Glutamatergic neuron (in vitro differentiated cells): ENCODE data around the gene SEC22C. TPM values are rescaled to one million over a fixed set of nuclear protein-coding genes. Genes with fewer than 3 reads are reported as not detected.
A peak's percentile ranks its signal among the peaks of the same experiment; 100 is the strongest.

ENCODE experiments used
- DNase-seq: peaks from one replicate; pipeline ENCODE4 v3.0.0; 2022
- H3K27ac Mint-ChIP-seq: one replicate; pipeline ENCODE4 v1.8.0; 2020; ENCODE audit warnings: mild to moderate bottlenecking, mixed read lengths, inconsistent platforms; ENCODE audit not compliant: unreplicated experiment
- H3K27me3 Mint-ChIP-seq: one replicate; pipeline ENCODE4 v1.8.0; 2020; ENCODE audit warnings: mild to moderate bottlenecking, moderate library complexity, mixed read lengths, inconsistent platforms; ENCODE audit not compliant: unreplicated experiment
- H3K36me3 Mint-ChIP-seq: one replicate; pipeline ENCODE4 v1.8.0; 2020; ENCODE audit warnings: mild to moderate bottlenecking, mixed read lengths, inconsistent platforms; ENCODE audit not compliant: unreplicated experiment
- H3K4me1 Mint-ChIP-seq: one replicate; pipeline ENCODE4 v1.8.0; 2020; ENCODE audit warnings: mild to moderate bottlenecking, low read depth, mixed read lengths, inconsistent platforms; ENCODE audit not compliant: unreplicated experiment
- H3K4me3 Mint-ChIP-seq: one replicate; pipeline ENCODE4 v1.8.0; 2020; ENCODE audit warnings: mild to moderate bottlenecking, mixed read lengths, inconsistent platforms; ENCODE audit not compliant: unreplicated experiment
- H3K9me3 Mint-ChIP-seq: one replicate; pipeline ENCODE4 v1.8.0; 2020; ENCODE audit warnings: mild to moderate bottlenecking, moderate library complexity, mixed read lengths, inconsistent platforms; ENCODE audit not compliant: unreplicated experiment
- CTCF ChIP-seq: fragments of 200-600 bp; sonication (generic); IDR thresholded peaks from one replicate; pipeline ENCODE4 v1.5.0; 2021; ENCODE audit not compliant: partially characterized antibody, unreplicated experiment
- total RNA-seq: library from RNA; stranded (reverse); fragmentation: NEBNext Ultra II Directional; extraction: Animal tissue kit (Norgen Biotek cat#: 25700); gene quantifications from one replicate; pipeline ENCODE4 v1.2.1, GENCODE V29; 2021; ENCODE audit not compliant: unreplicated experiment

Gene SEC22C
- total RNA-seq, 1 donor from 2014 or later: 36.9 TPM

- no peaks in the 10 kb centered on the region for H3K36me3 Mint-ChIP-seq
- no peak for TF ChIP-seq CTCF
- H3K9me3 Mint-ChIP-seq: peaks cover 11% of the 10 kb centered on the region
- H3K4me1 Mint-ChIP-seq: peaks cover 6% of the 10 kb centered on the region
- peak overlapping the region; percentile 85 for H3K4me3 Mint-ChIP-seq
- H3K27ac Mint-ChIP-seq: no peak overlapping the region
- H3K27me3 Mint-ChIP-seq: peaks cover 25% of the 10 kb centered on the region
- peak; percentile 57 for DNase-seq
These were observed 79.9 kb downstream of the SEC22C start for GRCh38 chr3:42501681-42502428.

- peaks cover 6% of the 10 kb centered on the region for H3K4me1 Mint-ChIP-seq
- peaks cover 25% of the 10 kb centered on the region for H3K27me3 Mint-ChIP-seq
- no peaks in the 10 kb centered on the region for H3K36me3 Mint-ChIP-seq
- DNase-seq: peak; percentile 47
- H3K4me3 Mint-ChIP-seq: peak overlapping the region; percentile 85
- H3K27ac Mint-ChIP-seq: no peak overlapping the region
- H3K9me3 Mint-ChIP-seq: peaks cover 10% of the 10 kb centered on the region
- no peak for TF ChIP-seq CTCF
These were observed 80.5 kb downstream of the SEC22C start for GRCh38 chr3:42501321-42501680.

- DNase-seq: peak; percentile 7
- Mint-ChIP-seq H3K36me3 (no peaks in the 10 kb centered on the region), H3K4me1 (peaks cover 6% of the 10 kb centered on the region), H3K9me3 (peaks cover 9% of the 10 kb centered on the region), H3K27ac (no peak overlapping the region), H3K4me3 (peak overlapping the region; percentile 81), H3K27me3 (peaks cover 25% of the 10 kb centered on the region)
- TF ChIP-seq CTCF: no peak
These were observed 80.9 kb downstream of the SEC22C start for GRCh38 chr3:42500909-42501308.

GRCh38 chr3:42500091-42500490 is 81.7 kb downstream of the SEC22C start:
- Mint-ChIP-seq H3K36me3 (no peaks in the 10 kb centered on the region), H3K27ac (no peak overlapping the region), H3K27me3 (peaks cover 25% of the 10 kb centered on the region), H3K4me1 (peaks cover 6% of the 10 kb centered on the region), H3K9me3 (peaks cover 9% of the 10 kb centered on the region), H3K4me3 (no peak overlapping the region)
- peak; percentile 5 for DNase-seq
- no peak for TF ChIP-seq CTCF

- no peak for TF ChIP-seq CTCF
- Mint-ChIP-seq H3K27ac (peak overlapping the region; percentile 22), H3K4me1 (peaks cover 6% of the 10 kb centered on the region), H3K36me3 (no peaks in the 10 kb centered on the region), H3K9me3 (peaks cover 9% of the 10 kb centered on the region), H3K27me3 (peaks cover 25% of the 10 kb centered on the region), H3K4me3 (no peak overlapping the region)
- no peak for DNase-seq
These were observed 82.3 kb downstream of the SEC22C start for GRCh38 chr3:42499478-42499871.
